PC-9 (cell line): ENCODE data around the gene HTR4. TPM values are rescaled to one million over a fixed set of nuclear protein-coding genes. Genes with fewer than 3 reads are reported as not detected.

Experiments used
- BruUV-seq: library from RNA; stranded (reverse); fragments of 400-500 nt; replicated peaks from 2 replicates; lab custom pipeline; 2021; lab: Mats Ljungman, UMichigan
- CTCF ChIA-PET: fragments of 300-600 bp; sonication (Branson Sonifier 250); formaldehyde crosslinking; loops from one replicate; lab custom pipeline; 2022; ENCODE audit warnings: antibody characterized with exemption; lab: Charles Lee
- POLR2A ChIA-PET: fragments of 300-600 bp; sonication (Branson Sonifier 250); formaldehyde crosslinking; loops from one replicate; lab custom pipeline; 2022; ENCODE audit warnings: antibody characterized with exemption; ENCODE audit not compliant: unreplicated experiment; lab: Charles Lee
- DNase-seq, 2 experiments: peaks; one replicate each; pipeline versions ENCODE4 v3.0.0 to v3.0.0-alpha.2; 2015 to 2022; ENCODE audit warnings: mixed read lengths in 1 of 2
- H2AFZ ChIP-seq: fragments of 200-600 bp; sonication (generic); 2 replicates; pipeline ENCODE4 v1.8.1; 2017; ENCODE audit warnings: antibody characterized with exemption
- H3F3A ChIP-seq: fragments of 200-600 bp; sonication (generic); 2 replicates; pipeline ENCODE4 v1.8.1; 2017; ENCODE audit warnings: antibody characterized with exemption, mild to moderate bottlenecking, low read depth; ENCODE audit not compliant: insufficient read depth
- H3K27ac ChIP-seq: fragments of 200-600 bp; sonication (generic); 2 replicates; pipeline ENCODE4 v1.6.1; 2016; ENCODE audit warnings: mixed run types
- H3K27me3 ChIP-seq: fragments of 200-600 bp; sonication (generic); 2 replicates; pipeline ENCODE4 v1.6.1; 2016; ENCODE audit warnings: low read depth, mixed run types; ENCODE audit not compliant: insufficient read depth
- H3K36me3 ChIP-seq: fragments of 200-600 bp; sonication (generic); 2 replicates; pipeline ENCODE4 v1.6.1; 2016; ENCODE audit warnings: low read depth, mixed run types
- H3K4me1 ChIP-seq: fragments of 200-600 bp; sonication (generic); replicated peaks from 2 replicates; pipeline ENCODE4 v1.6.1; 2016; ENCODE audit warnings: mixed run types; ENCODE audit not compliant: insufficient read depth
- H3K4me2 ChIP-seq: fragments of 200-600 bp; sonication (generic); 2 replicates; pipeline ENCODE4 v1.6.1; 2017; ENCODE audit warnings: mixed run types
- H3K4me3 ChIP-seq: fragments of 200-600 bp; sonication (generic); 2 replicates; pipeline ENCODE4 v1.6.1; 2016; ENCODE audit warnings: mixed run types
- H3K79me2 ChIP-seq: fragments of 200-600 bp; sonication (generic); 2 replicates; pipeline ENCODE4 v1.6.1; 2017; ENCODE audit warnings: low read depth, mixed run types
- H3K9me2 ChIP-seq: fragments of 200-600 bp; sonication (generic); 2 replicates; pipeline ENCODE4 v1.8.1; 2017; ENCODE audit warnings: mild to moderate bottlenecking; ENCODE audit not compliant: insufficient read depth
- H3K9me3 ChIP-seq: fragments of 200-600 bp; sonication (generic); 2 replicates; pipeline ENCODE4 v1.8.1; 2016; ENCODE audit warnings: low read depth; ENCODE audit not compliant: insufficient read depth
- H4K20me1 ChIP-seq: fragments of 200-600 bp; sonication (generic); 2 replicates; pipeline ENCODE4 v1.8.1; 2017; ENCODE audit not compliant: insufficient read depth
- EZH2 ChIP-seq: fragments of 200-600 bp; sonication (generic); IDR thresholded peaks from 2 replicates; pipeline ENCODE4 v1.8.0; 2017; ENCODE audit warnings: antibody characterized with exemption, low read depth
- intact Hi-C: fragments of 100-400 bp; cut with micrococcal nuclease; formaldehyde crosslinking; loops from one replicate; pipeline ENCODE4 v1.10.0; 2022; ENCODE audit not compliant: unreplicated experiment
- total RNA-seq: library from RNA; stranded (reverse); gene quantifications from 2 replicates; pipeline ENCODE4 v1.2.3, GENCODE V29; 2021
- TF ChIP-seq, protein P1 (sequence below): fragments of 200-600 bp; sonication (generic); conservative IDR thresholded peaks from 2 replicates; pipeline ENCODE4 v1.6.1; 2017; ENCODE audit warnings: mixed run types, antibody characterized with exemption, mild to moderate bottlenecking, moderate library complexity

Gene HTR4
- total RNA-seq, 1 experiment from 2014 or later: not detected

DNA sequence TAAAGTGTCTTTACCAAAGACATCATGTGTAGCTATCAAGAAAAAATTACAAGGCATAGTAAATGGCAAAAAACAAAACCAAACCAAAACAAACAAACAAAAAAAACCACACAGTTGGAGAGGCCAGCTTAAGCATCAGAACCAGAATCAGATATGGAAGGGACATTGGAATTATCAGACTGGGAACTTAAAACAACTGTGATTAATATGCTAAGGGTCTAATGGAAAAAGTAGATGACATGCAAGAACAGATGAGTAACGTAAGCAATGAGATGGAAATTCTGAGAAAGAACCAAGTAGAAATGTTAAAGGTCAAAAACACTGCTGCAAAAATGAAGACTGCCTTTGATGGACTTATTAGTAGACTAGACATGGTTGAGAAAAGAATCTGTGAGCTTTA lies 194.7 kb downstream of the HTR4 start:
- POLR2A ChIA-PET: no interaction called here
- no peaks in the 10 kb centered on the region for H3F3A ChIP-seq
- H3K36me3 ChIP-seq: no peaks in the 10 kb centered on the region
- H3K4me2 ChIP-seq: no peak overlapping the region
- no peak overlapping the region for H2AFZ ChIP-seq
- H3K79me2 ChIP-seq: no peaks in the 10 kb centered on the region
- no peak overlapping the region for H3K4me3 ChIP-seq
- no peaks in the 10 kb centered on the region for H3K4me1 ChIP-seq
- H3K9me2 ChIP-seq: no peaks in the 10 kb centered on the region; the same call in 1 of the 2 replicates
- no peaks in the 10 kb centered on the region for H4K20me1 ChIP-seq
- TF ChIP-seq, protein P1, sequence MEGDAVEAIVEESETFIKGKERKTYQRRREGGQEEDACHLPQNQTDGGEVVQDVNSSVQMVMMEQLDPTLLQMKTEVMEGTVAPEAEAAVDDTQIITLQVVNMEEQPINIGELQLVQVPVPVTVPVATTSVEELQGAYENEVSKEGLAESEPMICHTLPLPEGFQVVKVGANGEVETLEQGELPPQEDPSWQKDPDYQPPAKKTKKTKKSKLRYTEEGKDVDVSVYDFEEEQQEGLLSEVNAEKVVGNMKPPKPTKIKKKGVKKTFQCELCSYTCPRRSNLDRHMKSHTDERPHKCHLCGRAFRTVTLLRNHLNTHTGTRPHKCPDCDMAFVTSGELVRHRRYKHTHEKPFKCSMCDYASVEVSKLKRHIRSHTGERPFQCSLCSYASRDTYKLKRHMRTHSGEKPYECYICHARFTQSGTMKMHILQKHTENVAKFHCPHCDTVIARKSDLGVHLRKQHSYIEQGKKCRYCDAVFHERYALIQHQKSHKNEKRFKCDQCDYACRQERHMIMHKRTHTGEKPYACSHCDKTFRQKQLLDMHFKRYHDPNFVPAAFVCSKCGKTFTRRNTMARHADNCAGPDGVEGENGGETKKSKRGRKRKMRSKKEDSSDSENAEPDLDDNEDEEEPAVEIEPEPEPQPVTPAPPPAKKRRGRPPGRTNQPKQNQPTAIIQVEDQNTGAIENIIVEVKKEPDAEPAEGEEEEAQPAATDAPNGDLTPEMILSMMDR: no peak
- no peak for TF ChIP-seq EZH2
- CTCF ChIA-PET: no interaction called here
- no peaks in the 10 kb centered on the region for H3K9me3 ChIP-seq
- H3K27ac ChIP-seq: no peak overlapping the region
- DNase-seq: no peak
- intact Hi-C loops: no loop called here
- no TSS peak for BruUV-seq
- no peaks in the 10 kb centered on the region for H3K27me3 ChIP-seq

GRCh38 chr5:148458036-148458888 lies 196.1 kb downstream of the HTR4 start:
- Histone ChIP-seq H2AFZ (no peak overlapping the region), H3K4me3 (no peak overlapping the region), H3K4me2 (no peak overlapping the region), H3K4me1 (no peaks in the 10 kb centered on the region), H3K27me3 (no peaks in the 10 kb centered on the region), H3K9me2 (no peaks in the 10 kb centered on the region; the same call in 1 of the 2 replicates), H3K79me2 (no peaks in the 10 kb centered on the region), H3K9me3 (no peaks in the 10 kb centered on the region), H3F3A (no peaks in the 10 kb centered on the region), H4K20me1 (no peaks in the 10 kb centered on the region), H3K36me3 (no peaks in the 10 kb centered on the region), H3K27ac (no peak overlapping the region)
- intact Hi-C loops: no loop called here
- POLR2A ChIA-PET: no interaction called here
- DNase-seq: no peak
- TF ChIP-seq, protein P1: no peak
- no peak for TF ChIP-seq EZH2
- BruUV-seq: no TSS peak
- CTCF ChIA-PET: interaction anchor here (0.5 kb wide), 1 partner anchor 49 kb away, joined by 3 read pairs; no protein-coding TSS in a partner anchor

DNA sequence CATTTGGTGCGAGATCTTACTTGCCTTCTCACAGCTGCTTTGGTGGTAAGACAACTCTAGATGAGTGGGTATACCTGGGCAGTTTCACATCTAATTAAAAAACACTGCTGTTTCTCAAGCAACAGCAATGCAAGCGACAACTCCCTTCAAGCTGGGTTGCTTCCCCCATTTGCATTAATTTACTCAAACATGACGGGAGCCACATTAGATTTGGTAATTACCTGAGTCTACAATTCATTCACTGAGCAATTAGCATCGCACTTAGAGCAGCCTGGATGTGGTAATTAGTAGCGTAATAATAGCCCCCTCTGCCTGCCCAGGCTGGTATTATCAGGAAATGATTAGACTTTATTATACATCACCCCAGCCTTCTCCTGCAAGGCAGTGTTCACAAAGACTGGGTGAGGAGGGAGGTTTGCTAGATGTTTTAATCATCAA lies 197.1 kb downstream of the HTR4 start:
- CTCF ChIA-PET: no interaction called here
- no peaks in the 10 kb centered on the region for H3F3A ChIP-seq
- H3K4me1 ChIP-seq: no peaks in the 10 kb centered on the region
- TF ChIP-seq, protein P1: peak; percentile 46
- no peak for TF ChIP-seq EZH2
- no peaks in the 10 kb centered on the region for H3K27me3 ChIP-seq
- no peaks in the 10 kb centered on the region; the same call in 1 of the 2 replicates for H3K9me2 ChIP-seq
- H3K4me3 ChIP-seq: no peak overlapping the region
- no peaks in the 10 kb centered on the region for H3K36me3 ChIP-seq
- no peak overlapping the region for H3K27ac ChIP-seq
- DNase-seq: no peak
- no peaks in the 10 kb centered on the region for H3K9me3 ChIP-seq
- POLR2A ChIA-PET: no interaction called here
- intact Hi-C loops: no loop called here
- H3K4me2 ChIP-seq: no peak overlapping the region
- no peak overlapping the region for H2AFZ ChIP-seq
- BruUV-seq: no TSS peak
- no peaks in the 10 kb centered on the region for H3K79me2 ChIP-seq
- H4K20me1 ChIP-seq: no peaks in the 10 kb centered on the region
